Measurements from ENCODE around the gene SLC39A5. TPM values are rescaled to one million over a fixed set of nuclear protein-coding genes. Genes with fewer than 3 reads are reported as not detected.
"Not testable (repeated sequence)": the region's sequence is repeated elsewhere in the genome, so short reads cannot be mapped to it uniquely, and the experiment has no call there.

The SLC39A5 gene
- total RNA-seq, 5 donors from 2014 or later (not counting 1 experiment from before 2014, with no cell fraction given), result 0.57 to 1.4 (median 0.58) TPM; not detected in 2

DNA sequence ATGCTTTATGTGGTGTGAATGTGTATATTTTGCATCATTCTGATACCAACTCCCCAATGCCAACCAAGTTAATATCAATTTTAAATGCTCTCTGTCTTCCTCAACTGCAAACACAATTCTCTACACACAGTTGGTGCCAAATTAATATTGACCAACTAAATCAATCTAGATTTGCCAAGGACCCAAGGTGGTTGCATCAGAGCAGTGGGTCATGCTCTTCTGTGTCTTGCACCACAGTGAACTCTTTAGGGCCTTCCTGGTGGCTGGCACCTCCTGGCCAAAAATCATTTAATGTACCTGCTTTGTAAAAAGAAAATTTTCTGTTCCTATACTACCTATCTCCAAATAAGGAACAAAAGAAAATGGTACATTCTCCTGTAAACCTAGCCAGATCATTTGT lies 51.0 kb downstream of the SLC39A5 start:
- CTCF ChIA-PET, result interaction anchor here (0.6 to 0.7 kb wide), 3 partner anchors 14 to 100 kb away, joined by 4 to 6 read pairs (median 4); no protein-coding TSS in a partner anchor
- H3K9me3 ChIP-seq, result no peaks in the 10 kb centered on the region
- Mint-ChIP-seq H3K27me3 (no peaks in the 10 kb centered on the region), H3K27ac (no peak overlapping the region), H3K4me3 (no peak overlapping the region), H3K4me1 (no peaks in the 10 kb centered on the region), H3K36me3 (peaks cover 43% of the 10 kb centered on the region), H3K9me3 (no peaks in the 10 kb centered on the region)
- H3K36me3 ChIP-seq (ENCODE audit: control insufficient read depth in 2 of 2, extremely low read depth in 1 of 2, insufficient read depth in 1 of 2, low read length in 1 of 2), result peaks cover 17 to 69% of the 10 kb centered on the region in 2 donors
- no peak overlapping the region for H3K4me3 ChIP-seq (ENCODE audit: control insufficient read depth in 1 of 2, extremely low read depth in 1 of 2, low read length in 1 of 2)
- no peak overlapping the region for H3K27ac ChIP-seq (ENCODE audit: low read length)
- DNase-seq (no peak), ATAC-seq (replicated peaks in 1 of 4) (no peak)
- H3K4me1 ChIP-seq (ENCODE audit: control insufficient read depth in 1 of 2, extremely low read depth in 1 of 2, insufficient read depth in 2 of 2, low read length in 2 of 2), result no peaks in the 10 kb centered on the region
- no peaks in the 10 kb centered on the region for H3K27me3 ChIP-seq (replicated peaks in 1 of 2; ENCODE audit: control insufficient read depth in 2 of 2, extremely low read depth in 1 of 2, insufficient read depth in 2 of 2, low read length in 1 of 2)
- POLR2A ChIA-PET, result no interaction called here

DNA sequence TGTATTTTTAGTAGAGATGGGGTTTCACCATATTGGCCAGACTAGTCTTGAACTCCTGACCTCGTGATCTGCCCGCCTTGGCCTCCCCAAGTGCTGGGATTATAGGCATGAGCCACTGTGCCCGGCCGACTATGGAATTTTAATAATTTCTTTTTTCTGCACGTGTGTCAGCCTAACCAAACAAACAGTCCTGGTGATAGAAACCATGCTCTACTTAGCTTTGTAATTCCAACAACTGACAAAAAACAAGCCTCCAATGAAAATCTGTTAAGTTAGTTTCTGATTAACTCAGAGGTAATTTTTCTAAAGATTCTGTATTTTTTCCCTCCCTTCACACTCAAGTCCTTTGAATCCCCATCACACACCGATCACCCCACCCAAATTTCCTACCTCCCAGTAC lies 52.2 kb downstream of the SLC39A5 start:
- Histone ChIP-seq H3K27me3 (replicated peaks in 1 of 2; ENCODE audit: control insufficient read depth in 2 of 2, extremely low read depth in 1 of 2, insufficient read depth in 2 of 2, low read length in 1 of 2) (no peaks in the 10 kb centered on the region), H3K4me1 (ENCODE audit: control insufficient read depth in 1 of 2, extremely low read depth in 1 of 2, insufficient read depth in 2 of 2, low read length in 2 of 2) (no peaks in the 10 kb centered on the region), H3K27ac (ENCODE audit: low read length) (no peak overlapping the region), H3K4me3 (ENCODE audit: control insufficient read depth in 1 of 2, extremely low read depth in 1 of 2, low read length in 1 of 2) (no peak overlapping the region), H3K36me3 (ENCODE audit: control insufficient read depth in 2 of 2, extremely low read depth in 1 of 2, insufficient read depth in 1 of 2, low read length in 1 of 2) (peaks cover 15 to 72% of the 10 kb centered on the region in 2 donors), H3K9me3 (no peaks in the 10 kb centered on the region)
- 88% methylated on average over 3 of the region's 6 CpGs for WGBS (ENCODE audit: insufficient coverage)
- no peak overlapping the region for H3K4me3 Mint-ChIP-seq
- ATAC-seq (replicated peaks in 1 of 4) (no peak), DNase-seq (no peak)
- H3K9me3 Mint-ChIP-seq, result no peaks in the 10 kb centered on the region
- ChIA-PET CTCF (no interaction called here), POLR2A (no interaction called here)
- no peak overlapping the region for H3K27ac Mint-ChIP-seq
- H3K36me3 Mint-ChIP-seq, result peaks cover 46% of the 10 kb centered on the region
- no peaks in the 10 kb centered on the region for H3K27me3 Mint-ChIP-seq
- H3K4me1 Mint-ChIP-seq, result peaks cover 0 to 6% (median 4%) of the 10 kb centered on the region in 3 donors

DNA sequence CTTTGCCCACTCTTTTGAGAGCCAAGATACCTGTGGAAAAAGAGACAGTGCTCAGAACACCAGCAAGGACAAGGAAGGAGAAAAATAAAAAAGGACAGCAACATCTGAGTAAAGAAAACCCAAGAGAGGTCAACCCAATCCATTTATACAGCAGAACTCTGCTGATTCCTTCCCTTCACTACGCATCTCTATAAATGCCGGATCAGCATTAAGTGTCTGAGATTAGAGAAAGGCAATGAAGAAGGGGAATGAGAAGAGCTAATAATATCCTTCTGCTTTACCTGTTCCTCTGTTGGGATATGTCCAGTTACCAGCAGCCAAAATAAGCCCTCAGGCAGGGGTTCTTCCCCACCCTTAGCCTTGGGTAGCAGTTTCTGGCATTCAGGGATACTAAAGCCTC lies 52.7 kb downstream of the SLC39A5 start:
- DNase-seq, result no peak
- ATAC-seq (replicated peaks in 1 of 4), result no peak
- no peaks in the 10 kb centered on the region for H3K27me3 Mint-ChIP-seq
- no peaks in the 10 kb centered on the region for H3K27me3 ChIP-seq (replicated peaks in 1 of 2; ENCODE audit: control insufficient read depth in 2 of 2, extremely low read depth in 1 of 2, insufficient read depth in 2 of 2, low read length in 1 of 2)
- H3K27ac ChIP-seq (ENCODE audit: low read length), result no peak overlapping the region
- H3K4me1 ChIP-seq (ENCODE audit: control insufficient read depth in 1 of 2, extremely low read depth in 1 of 2, insufficient read depth in 2 of 2, low read length in 2 of 2), result no peaks in the 10 kb centered on the region
- no CpG with 5 or more reads among the region's 2 CpGs for WGBS (ENCODE audit: insufficient coverage)
- H3K9me3 ChIP-seq, result no peaks in the 10 kb centered on the region
- H3K4me3 Mint-ChIP-seq, result no peak overlapping the region
- CTCF ChIA-PET, result no interaction called here
- POLR2A ChIA-PET, result interaction anchor here in 1 of 2 donors (0.5 kb wide), 1 partner anchor 425 kb away, joined by 3 read pairs; no protein-coding TSS in a partner anchor
- no peaks in the 10 kb centered on the region for H3K9me3 Mint-ChIP-seq
- H3K27ac Mint-ChIP-seq, result no peak overlapping the region
- peaks cover 15 to 72% of the 10 kb centered on the region in 2 donors for H3K36me3 ChIP-seq (ENCODE audit: control insufficient read depth in 2 of 2, extremely low read depth in 1 of 2, insufficient read depth in 1 of 2, low read length in 1 of 2)
- H3K36me3 Mint-ChIP-seq, result peaks cover 46% of the 10 kb centered on the region
- H3K4me3 ChIP-seq (ENCODE audit: control insufficient read depth in 1 of 2, extremely low read depth in 1 of 2, low read length in 1 of 2), result no peak overlapping the region
- peaks cover 0 to 6% (median 4%) of the 10 kb centered on the region in 3 donors for H3K4me1 Mint-ChIP-seq

DNA sequence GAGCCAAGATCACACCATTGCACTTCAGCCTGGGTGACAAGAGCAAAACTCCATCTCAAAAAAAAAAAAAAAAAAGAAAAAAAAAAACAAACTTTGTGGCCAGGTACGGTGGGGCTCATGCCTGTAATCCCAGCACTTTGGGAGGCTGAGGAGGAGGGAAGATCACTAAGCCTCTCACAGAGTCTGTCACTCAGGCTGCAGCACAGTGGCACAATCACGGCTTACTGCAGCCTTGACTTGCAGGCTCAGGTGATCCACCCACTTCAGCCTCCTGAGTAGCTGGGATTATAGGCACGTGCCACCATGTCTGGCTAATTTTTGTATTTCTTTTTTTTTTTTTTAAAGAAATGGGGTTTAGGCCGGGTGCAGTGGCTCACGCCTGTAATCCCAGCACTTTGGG lies 54.4 kb downstream of the SLC39A5 start:
- not testable (repeated sequence) for H3K27ac ChIP-seq (ENCODE audit: low read length); H3K27ac Mint-ChIP-seq; ATAC-seq (replicated peaks in 1 of 4); H3K4me3 Mint-ChIP-seq; H3K4me1 ChIP-seq (ENCODE audit: control insufficient read depth in 1 of 2, extremely low read depth in 1 of 2, insufficient read depth in 2 of 2, low read length in 2 of 2); H3K9me3 Mint-ChIP-seq; H3K9me3 ChIP-seq; DNase-seq; H3K27me3 ChIP-seq (replicated peaks in 1 of 2; ENCODE audit: control insufficient read depth in 2 of 2, extremely low read depth in 1 of 2, insufficient read depth in 2 of 2, low read length in 1 of 2); H3K27me3 Mint-ChIP-seq; H3K4me3 ChIP-seq (ENCODE audit: control insufficient read depth in 1 of 2, extremely low read depth in 1 of 2, low read length in 1 of 2)
- WGBS (ENCODE audit: insufficient coverage), result 83% methylated on average over 1 of the region's 5 CpGs
- ChIA-PET CTCF (interaction anchor here in 1 of 2 donors (0.7 kb wide), 3 partner anchors 17 to 94 kb away, joined by 3 to 5 read pairs (median 3); no protein-coding TSS in a partner anchor), POLR2A (interaction anchor here in 1 of 2 donors (0.7 kb wide), 1 partner anchor 17 kb away, joined by 4 read pairs; the partner anchor contains the start of gene COQ10A)
- Mint-ChIP-seq H3K4me1 (peaks cover 0 to 13% (median 9%) of the 10 kb centered on the region in 3 donors), H3K36me3 (peaks cover 41% of the 10 kb centered on the region)
- H3K36me3 ChIP-seq (ENCODE audit: control insufficient read depth in 2 of 2, extremely low read depth in 1 of 2, insufficient read depth in 1 of 2, low read length in 1 of 2), result peaks cover 15 to 59% of the 10 kb centered on the region in 2 donors

DNA sequence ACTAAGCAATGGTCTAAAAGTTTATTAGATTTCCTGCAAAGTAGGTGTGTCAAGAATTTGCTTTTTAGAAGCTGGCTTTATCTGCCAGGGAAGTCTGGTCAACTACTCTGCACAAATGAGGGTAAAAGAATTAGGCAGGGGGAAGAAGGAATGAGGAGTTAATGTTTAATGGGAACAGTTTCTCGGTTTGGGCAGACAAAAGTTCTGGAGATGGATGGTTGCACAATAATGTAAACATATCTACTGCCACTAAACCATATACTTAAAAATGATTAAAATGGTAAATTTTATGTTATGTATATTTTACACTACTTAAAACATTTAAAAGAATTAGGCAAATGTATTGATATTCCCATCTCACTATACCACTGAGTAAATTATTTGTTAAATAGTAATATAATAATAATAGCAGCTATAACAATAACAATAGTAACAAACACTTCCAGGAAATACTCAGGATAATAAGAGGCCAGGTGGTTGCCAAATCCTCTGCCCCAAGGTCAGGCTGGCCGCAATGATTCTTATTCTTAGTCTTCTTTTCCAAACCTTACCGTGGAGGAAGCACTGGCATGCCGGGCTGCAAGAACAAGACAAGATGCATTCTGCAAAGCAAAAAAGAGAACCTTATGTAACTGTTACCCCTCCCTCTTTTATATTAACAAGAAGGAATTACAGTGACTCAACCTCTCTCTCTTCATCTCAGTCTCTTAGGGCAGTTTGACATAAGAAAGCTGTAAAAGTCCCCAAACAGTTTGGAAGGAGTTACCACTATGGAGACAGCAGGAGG lies 56.4 kb downstream of the SLC39A5 start:
- no peaks in the 10 kb centered on the region for H3K9me3 ChIP-seq
- WGBS (ENCODE audit: insufficient coverage), result 100% methylated on average over 2 of the region's 4 CpGs
- H3K9me3 Mint-ChIP-seq, result no peaks in the 10 kb centered on the region
- H3K27ac ChIP-seq (ENCODE audit: low read length), result no peak overlapping the region
- ChIA-PET POLR2A (no interaction called here), CTCF (interaction anchor here in 1 of 2 donors (0.6 to 1.3 kb wide), 3 partner anchors 178 to 235 kb away, joined by 3 to 5 read pairs (median 5); no protein-coding TSS in a partner anchor)
- no peak overlapping the region for H3K4me3 Mint-ChIP-seq
- no peak for DNase-seq
- H3K36me3 ChIP-seq (ENCODE audit: control insufficient read depth in 2 of 2, extremely low read depth in 1 of 2, insufficient read depth in 1 of 2, low read length in 1 of 2), result peaks cover 17 to 61% of the 10 kb centered on the region in 2 donors
- peaks cover 41% of the 10 kb centered on the region for H3K36me3 Mint-ChIP-seq
- H3K4me1 ChIP-seq (ENCODE audit: control insufficient read depth in 1 of 2, extremely low read depth in 1 of 2, insufficient read depth in 2 of 2, low read length in 2 of 2), result peaks cover 2 to 9% of the 10 kb centered on the region in 2 experiments
- peaks cover 7 to 23% (median 19%) of the 10 kb centered on the region in 3 donors for H3K4me1 Mint-ChIP-seq
- no peak overlapping the region for H3K4me3 ChIP-seq (ENCODE audit: control insufficient read depth in 1 of 2, extremely low read depth in 1 of 2, low read length in 1 of 2)
- ATAC-seq (replicated peaks in 1 of 4), result no peak
- H3K27me3 Mint-ChIP-seq, result no peaks in the 10 kb centered on the region
- no peaks in the 10 kb centered on the region for H3K27me3 ChIP-seq (replicated peaks in 1 of 2; ENCODE audit: control insufficient read depth in 2 of 2, extremely low read depth in 1 of 2, insufficient read depth in 2 of 2, low read length in 1 of 2)
- peak overlapping the region in 1 of 2 donors; percentile 34 for H3K27ac Mint-ChIP-seq

Measured in T-cell (primary cell).